Keratinocyte (primary cell): Measurements from ENCODE around the gene SOWAHD. TPM values are rescaled to one million over a fixed set of nuclear protein-coding genes. Genes with fewer than 3 reads are reported as not detected.

Experiments used
- DNase-seq: peaks from one replicate; pipeline ENCODE4 v3.0.0-alpha.2; 2011; ENCODE audit warnings: low read depth, missing footprints, low spot score
- FAIRE-seq: peaks from 2 replicates; lab custom pipeline; 2011; peaks lifted over from hg19 to GRCh38; lab: Jason Lieb, UNC
- H2AFZ ChIP-seq: 2 replicates; pipeline ENCODE4 v1.6.0; 2012; ENCODE audit warnings: low read length, control low read depth, inconsistent platforms; ENCODE audit not compliant: control insufficient read depth
- H3K27ac ChIP-seq: 2 replicates; pipeline ENCODE4 v1.5.1; 2011; ENCODE audit warnings: low read length; ENCODE audit not compliant: control insufficient read depth, insufficient read depth
- H3K27me3 ChIP-seq: 3 replicates; pipeline ENCODE4 v1.6.0; 2011; ENCODE audit warnings: low read length; ENCODE audit not compliant: control insufficient read depth, insufficient read depth; ENCODE audit errors: extremely low read depth
- H3K36me3 ChIP-seq, 2 experiments: 2 replicates in 1 of 2; 3 replicates in 1 of 2; pipeline ENCODE4 v1.5.1; 2011; ENCODE audit warnings: low read length in 2 of 2, mild to moderate bottlenecking in 1 of 2; ENCODE audit not compliant: control insufficient read depth in 2 of 2, insufficient read depth in 2 of 2; ENCODE audit errors: extremely low read depth in 1 of 2
- H3K4me1 ChIP-seq: 3 replicates; pipeline ENCODE4 v1.5.1; 2011; ENCODE audit warnings: low read length; ENCODE audit not compliant: control insufficient read depth, insufficient read depth; ENCODE audit errors: extremely low read depth
- H3K4me2 ChIP-seq: 3 replicates; pipeline ENCODE4 v1.6.0; 2011; ENCODE audit warnings: low read depth, low read length; ENCODE audit not compliant: control insufficient read depth, insufficient read depth; ENCODE audit errors: extremely low read depth
- H3K4me3 ChIP-seq, 3 experiments: fragments of 200-600 bp in 1 of 3; sonication (generic) in 1 of 3; 2 replicates in 2 of 3; 3 replicates in 1 of 3; pipeline ENCODE4 v1.5.1; 2011 to 2016; ENCODE audit warnings: low read length in 3 of 3, mild to moderate bottlenecking in 3 of 3, control low read depth in 2 of 3, inconsistent platforms in 1 of 3, low read depth in 1 of 3, mixed read lengths in 1 of 3, mixed run types in 1 of 3, moderate library complexity in 1 of 3; ENCODE audit not compliant: control insufficient read depth in 2 of 3, insufficient read depth in 2 of 3; ENCODE audit errors: extremely low read depth in 1 of 3
- H3K79me2 ChIP-seq: 2 replicates; pipeline ENCODE4 v1.6.0; 2012; ENCODE audit warnings: low read length; ENCODE audit not compliant: control insufficient read depth, insufficient read depth
- H3K9ac ChIP-seq: 3 replicates; pipeline ENCODE4 v1.6.0; 2011; ENCODE audit warnings: low read length; ENCODE audit not compliant: control insufficient read depth, insufficient read depth; ENCODE audit errors: extremely low read depth
- H3K9me1 ChIP-seq: 3 replicates; pipeline ENCODE4 v1.6.0; 2011; ENCODE audit warnings: low read length; ENCODE audit not compliant: control insufficient read depth, insufficient read depth; ENCODE audit errors: extremely low read depth
- H3K9me3 ChIP-seq: 2 replicates; pipeline ENCODE4 v1.5.1; 2012; ENCODE audit warnings: low read depth, low read length; ENCODE audit not compliant: control insufficient read depth
- H4K20me1 ChIP-seq: 3 replicates; pipeline ENCODE4 v1.6.0; 2011; ENCODE audit warnings: low read length; ENCODE audit not compliant: control insufficient read depth, insufficient read depth; ENCODE audit errors: extremely low read depth
- EZH2 ChIP-seq: IDR thresholded peaks from one replicate; pipeline ENCODE4 v1.6.1; 2012; ENCODE audit warnings: inconsistent platforms, mild to moderate bottlenecking, low read length, moderate library complexity
- dilution Hi-C: fragments of 300-500 bp; cut with MboI; formaldehyde crosslinking; loops from one replicate; pipeline ENCODE4 v1.7.0; 2020; ENCODE audit warnings: low sequenced_read_pairs; ENCODE audit not compliant: extremely low pct_ligation_motif_present
- polyA plus RNA-seq, 5 experiments: library from polyadenylated mRNA; depleted of rRNA in 3 of 5; stranded (reverse) in 3 of 5; stranded (forward) in 1 of 5; unstranded in 1 of 5; fragments of >200 nt; gene quantifications; 1 replicate in 1 of 5; 2 replicates in 3 of 5; 3 replicates in 1 of 5; pipeline versions ENCODE4 v1.2.1 to v1.2.3, GENCODE V29; 2011 to 2012; ENCODE audit warnings: missing spikeins in 2 of 5, low read depth in 1 of 5, low replicate concordance in 1 of 5
- TF ChIP-seq, protein P1 (sequence below), 3 experiments: IDR thresholded peaks in 1 of 3; conservative IDR thresholded peaks in 1 of 3; optimal IDR thresholded peaks in 1 of 3; 2 replicates in 2 of 3; 3 replicates in 1 of 3; pipeline versions ENCODE3 to v1.5.1; 2011; ENCODE audit warnings: low read length in 3 of 3, mild to moderate bottlenecking in 3 of 3, moderate library complexity in 2 of 3, control low read depth in 1 of 3, inconsistent platforms in 1 of 3; ENCODE audit not compliant: insufficient read depth in 2 of 3; ENCODE audit errors: extremely low read depth in 1 of 3

The SOWAHD gene
- polyA plus RNA-seq, 1 donor (not counting 4 experiments of a cell fraction or from before 2014, with no cell fraction given) = not detected

DNA sequence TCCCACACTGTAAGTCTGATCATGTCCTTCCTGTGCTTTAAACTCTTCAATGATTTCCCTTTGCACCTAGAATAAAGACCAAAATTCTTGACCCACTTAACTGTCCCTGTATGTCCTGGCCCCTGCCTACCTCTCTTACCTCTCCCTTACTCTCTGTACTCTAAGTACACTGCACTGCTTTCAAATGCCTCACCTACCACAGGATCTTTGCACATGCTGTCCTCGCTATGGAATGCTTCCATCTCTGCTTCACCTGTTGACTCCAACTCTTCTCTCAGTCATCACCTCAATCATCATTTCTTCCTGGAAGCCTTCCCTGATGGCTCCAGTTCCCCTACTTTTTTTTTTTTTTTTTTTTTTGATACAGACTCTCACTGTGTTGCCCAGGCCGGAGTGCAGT lies 36.5 kb upstream of the SOWAHD start:
- Histone ChIP-seq H3K27me3 (no peaks in the 10 kb centered on the region), H3K4me3 (no peak overlapping the region), H3K4me1 (no peaks in the 10 kb centered on the region), H3K79me2 (no peaks in the 10 kb centered on the region), H3K9ac (no peak overlapping the region), H3K36me3 (no peaks in the 10 kb centered on the region), H3K4me2 (no peak overlapping the region), H3K9me1 (no peaks in the 10 kb centered on the region), H2AFZ (no peak overlapping the region), H3K27ac (no peak overlapping the region), H3K9me3 (no peaks in the 10 kb centered on the region), H4K20me1 (no peaks in the 10 kb centered on the region)
- dilution Hi-C loops = no loop called here
- no peak for TF ChIP-seq EZH2
- DNase-seq (no peak), FAIRE-seq (no peak)

DNA sequence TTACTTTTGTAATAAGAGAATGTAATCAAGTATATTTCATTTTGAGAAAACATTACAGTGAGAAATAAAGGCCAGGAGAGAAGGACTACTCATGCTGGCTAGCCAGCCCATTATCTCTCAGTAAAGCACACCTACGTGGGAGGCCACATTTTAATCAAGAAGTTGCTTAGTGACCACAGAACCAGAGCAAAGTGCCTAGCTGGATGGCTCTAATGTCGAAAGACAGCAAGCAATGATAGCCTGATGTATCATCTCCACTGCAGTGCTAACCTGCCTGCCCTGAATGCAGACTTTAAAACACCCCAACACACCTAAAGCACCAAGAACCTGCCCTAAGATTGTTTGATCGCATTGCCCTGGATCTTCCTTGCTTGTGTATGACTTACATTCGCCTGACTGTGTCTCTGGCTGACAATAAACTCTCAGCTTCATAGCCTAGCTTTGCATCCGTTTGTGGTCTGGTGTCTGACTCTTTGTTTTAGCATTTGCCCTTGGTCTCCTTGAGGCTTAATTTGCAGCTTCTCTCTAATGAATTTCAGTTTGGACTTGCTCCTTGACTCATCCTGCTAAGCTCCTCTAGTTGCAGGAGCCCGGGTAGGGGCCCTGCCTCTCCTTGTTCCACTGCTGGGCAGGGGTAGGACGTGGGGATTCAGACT lies 31.4 kb upstream of the SOWAHD start:
- no peaks in the 10 kb centered on the region for H4K20me1 ChIP-seq
- no peaks in the 10 kb centered on the region for H3K9me1 ChIP-seq
- no peak for TF ChIP-seq EZH2
- TF ChIP-seq, protein P1, sequence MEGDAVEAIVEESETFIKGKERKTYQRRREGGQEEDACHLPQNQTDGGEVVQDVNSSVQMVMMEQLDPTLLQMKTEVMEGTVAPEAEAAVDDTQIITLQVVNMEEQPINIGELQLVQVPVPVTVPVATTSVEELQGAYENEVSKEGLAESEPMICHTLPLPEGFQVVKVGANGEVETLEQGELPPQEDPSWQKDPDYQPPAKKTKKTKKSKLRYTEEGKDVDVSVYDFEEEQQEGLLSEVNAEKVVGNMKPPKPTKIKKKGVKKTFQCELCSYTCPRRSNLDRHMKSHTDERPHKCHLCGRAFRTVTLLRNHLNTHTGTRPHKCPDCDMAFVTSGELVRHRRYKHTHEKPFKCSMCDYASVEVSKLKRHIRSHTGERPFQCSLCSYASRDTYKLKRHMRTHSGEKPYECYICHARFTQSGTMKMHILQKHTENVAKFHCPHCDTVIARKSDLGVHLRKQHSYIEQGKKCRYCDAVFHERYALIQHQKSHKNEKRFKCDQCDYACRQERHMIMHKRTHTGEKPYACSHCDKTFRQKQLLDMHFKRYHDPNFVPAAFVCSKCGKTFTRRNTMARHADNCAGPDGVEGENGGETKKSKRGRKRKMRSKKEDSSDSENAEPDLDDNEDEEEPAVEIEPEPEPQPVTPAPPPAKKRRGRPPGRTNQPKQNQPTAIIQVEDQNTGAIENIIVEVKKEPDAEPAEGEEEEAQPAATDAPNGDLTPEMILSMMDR (optimal IDR thresholded peaks at IDR 0.05 in 1 of 3, IDR thresholded peaks at IDR 0.05 in 1 of 3, conservative IDR thresholded peaks at IDR 0.05 in 1 of 3; ENCODE audit: extremely low read depth in 1 of 3, insufficient read depth in 2 of 3, low read length in 3 of 3) = no peak
- DNase-seq (no peak), FAIRE-seq (no peak)
- H3K9ac ChIP-seq = no peak overlapping the region
- no peak overlapping the region for H2AFZ ChIP-seq
- no peak overlapping the region for H3K27ac ChIP-seq
- dilution Hi-C loops = no loop called here
- H3K4me3 ChIP-seq = no peak overlapping the region
- no peaks in the 10 kb centered on the region for H3K9me3 ChIP-seq
- H3K36me3 ChIP-seq = no peaks in the 10 kb centered on the region
- H3K79me2 ChIP-seq = no peaks in the 10 kb centered on the region
- no peaks in the 10 kb centered on the region for H3K4me1 ChIP-seq
- no peak overlapping the region for H3K4me2 ChIP-seq
- H3K27me3 ChIP-seq = no peaks in the 10 kb centered on the region

DNA sequence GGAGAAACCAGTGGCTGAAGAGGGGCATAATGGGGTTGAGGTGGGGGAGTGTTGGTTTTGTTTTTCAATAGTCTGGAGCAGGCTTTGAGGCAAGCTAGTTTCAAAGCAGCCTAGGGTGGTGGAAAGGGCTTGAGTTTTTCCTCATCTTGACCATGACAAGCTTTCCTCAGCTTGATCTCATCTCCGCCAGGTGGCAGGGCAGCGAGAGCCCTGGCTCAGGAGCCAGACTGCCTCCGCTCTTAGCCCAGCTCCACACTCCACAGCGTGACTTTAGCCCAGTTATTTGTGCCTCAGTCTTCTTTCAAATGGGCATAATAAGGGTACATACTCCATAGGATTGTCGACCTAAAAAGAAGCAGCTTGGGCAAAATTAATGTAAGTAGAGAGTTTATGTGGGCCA lies 29.9 kb upstream of the SOWAHD start:
- no peak for DNase-seq
- Histone ChIP-seq H3K9me3 (no peaks in the 10 kb centered on the region), H3K4me3 (no peak overlapping the region), H3K4me1 (no peaks in the 10 kb centered on the region), H3K9ac (no peak overlapping the region), H3K27ac (no peak overlapping the region), H3K27me3 (no peaks in the 10 kb centered on the region), H4K20me1 (no peaks in the 10 kb centered on the region), H3K4me2 (no peak overlapping the region), H3K9me1 (no peaks in the 10 kb centered on the region), H3K79me2 (no peaks in the 10 kb centered on the region), H2AFZ (no peak overlapping the region), H3K36me3 (no peaks in the 10 kb centered on the region)
- dilution Hi-C loops = no loop called here
- FAIRE-seq = no peak
- TF ChIP-seq EZH2 = no peak
- TF ChIP-seq, protein P1 (optimal IDR thresholded peaks at IDR 0.05 in 1 of 3, IDR thresholded peaks at IDR 0.05 in 1 of 3, conservative IDR thresholded peaks at IDR 0.05 in 1 of 3; ENCODE audit: extremely low read depth in 1 of 3, insufficient read depth in 2 of 3, low read length in 3 of 3) = no peak
